Rectal smooth muscle tissue (tissue), 1 donor: ENCODE measurements around the gene ELP6.
"Not testable (repeated sequence)": the region's sequence is repeated elsewhere in the genome, so short reads cannot be mapped to it uniquely, and the experiment has no call there.

Experiments
- H3K27ac ChIP-seq: one replicate; pipeline ENCODE4 v1.7.0; 2013; ENCODE audit warnings: low read depth, low read length, inconsistent platforms
- H3K27me3 ChIP-seq: one replicate; pipeline ENCODE4 v1.7.0; 2013; ENCODE audit warnings: low read length; ENCODE audit not compliant: control insufficient read depth, insufficient read depth
- H3K36me3 ChIP-seq: one replicate; pipeline ENCODE4 v1.7.0; 2013; ENCODE audit warnings: low read length; ENCODE audit not compliant: control insufficient read depth, insufficient read depth
- H3K4me1 ChIP-seq: one replicate; pipeline ENCODE4 v1.7.0; 2013; ENCODE audit warnings: low read length; ENCODE audit not compliant: control insufficient read depth, insufficient read depth
- H3K4me3 ChIP-seq: one replicate; pipeline ENCODE4 v1.7.0; 2013; ENCODE audit warnings: low read length
- H3K9ac ChIP-seq: one replicate; pipeline ENCODE4 v1.7.0; 2013; ENCODE audit warnings: low read length

The ELP6 gene

GRCh38 chr3:47496892-47497291, 16.6 kb downstream of the ELP6 start:
- no peak overlapping the region for H3K9ac ChIP-seq
- peaks cover 19% of the 10 kb centered on the region for H3K36me3 ChIP-seq

DNA sequence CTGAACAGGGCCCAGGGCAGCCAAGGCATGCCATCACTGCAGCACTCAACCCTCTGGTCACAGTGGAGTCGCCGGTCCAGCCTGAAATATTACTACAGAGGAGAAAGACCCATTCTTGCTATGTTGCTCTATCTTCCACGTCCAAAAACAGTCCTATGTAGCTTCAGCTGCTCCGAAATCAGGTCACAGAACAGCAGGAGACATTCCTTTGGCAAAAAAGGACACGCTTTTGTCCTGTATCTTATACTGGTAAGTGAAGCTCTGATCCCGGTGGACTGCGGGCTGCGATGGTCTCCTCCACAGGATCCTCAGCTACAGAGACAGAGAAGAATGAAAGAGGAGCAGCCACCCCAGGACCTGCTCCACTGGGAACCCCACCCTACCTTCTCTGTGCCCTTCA, 17.6 kb downstream of the ELP6 start:
- Histone ChIP-seq H3K9ac (no peak overlapping the region), H3K36me3 (peaks cover 18% of the 10 kb centered on the region)

More at GRCh38 chr3:47496892-47497291, 16.6 kb downstream of the ELP6 start:
- Histone ChIP-seq H3K4me3 (no peak overlapping the region), H3K4me1 (no peaks in the 10 kb centered on the region), H3K27me3 (no peaks in the 10 kb centered on the region), H3K27ac (no peak overlapping the region)

GRCh38 chr3:47495111-47495510, 18.4 kb downstream of the ELP6 start:
- H3K9ac ChIP-seq = no peak overlapping the region
- no peak overlapping the region for H3K27ac ChIP-seq
- no peak overlapping the region for H3K4me3 ChIP-seq
- H3K27me3 ChIP-seq = no peaks in the 10 kb centered on the region
- H3K36me3 ChIP-seq = peaks cover 12% of the 10 kb centered on the region
- H3K4me1 ChIP-seq = no peaks in the 10 kb centered on the region

More for the DNA sequence above, 17.6 kb downstream of the ELP6 start:
- Histone ChIP-seq H3K27ac (no peak overlapping the region), H3K4me3 (no peak overlapping the region), H3K27me3 (no peaks in the 10 kb centered on the region), H3K4me1 (no peaks in the 10 kb centered on the region)

- no peak overlapping the region for H3K27ac ChIP-seq
- no peaks in the 10 kb centered on the region for H3K27me3 ChIP-seq
- H3K4me1 ChIP-seq = no peaks in the 10 kb centered on the region
- H3K4me3 ChIP-seq = no peak overlapping the region
- H3K36me3 ChIP-seq = peaks cover 4% of the 10 kb centered on the region
- H3K9ac ChIP-seq = no peak overlapping the region
These were observed 21.7 kb downstream of the ELP6 start for GRCh38 chr3:47491777-47492176.

DNA sequence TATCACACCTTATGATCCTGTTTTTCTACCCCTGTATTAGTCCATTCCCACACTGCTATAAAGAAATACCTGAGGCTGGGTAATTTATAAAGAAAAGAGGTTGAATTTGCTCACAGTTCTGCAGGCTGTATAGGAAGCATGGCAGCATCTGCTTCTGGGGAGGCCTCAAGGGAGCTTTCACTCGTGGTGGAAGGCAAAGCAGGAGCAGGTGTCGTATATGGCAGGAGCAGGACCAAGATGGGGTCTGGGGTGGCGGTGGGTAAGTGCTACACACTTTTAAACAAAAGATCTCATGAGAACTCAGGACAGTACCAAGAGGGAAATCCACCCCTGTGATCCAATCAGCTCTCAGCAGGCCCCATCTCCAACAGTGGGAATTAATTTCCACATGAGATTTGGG, 22.3 kb downstream of the ELP6 start:
- Histone ChIP-seq H3K27ac (no peak overlapping the region), H3K4me3 (no peak overlapping the region), H3K36me3 (peaks cover 3% of the 10 kb centered on the region), H3K9ac (no peak overlapping the region), H3K4me1 (no peaks in the 10 kb centered on the region), H3K27me3 (no peaks in the 10 kb centered on the region)

DNA sequence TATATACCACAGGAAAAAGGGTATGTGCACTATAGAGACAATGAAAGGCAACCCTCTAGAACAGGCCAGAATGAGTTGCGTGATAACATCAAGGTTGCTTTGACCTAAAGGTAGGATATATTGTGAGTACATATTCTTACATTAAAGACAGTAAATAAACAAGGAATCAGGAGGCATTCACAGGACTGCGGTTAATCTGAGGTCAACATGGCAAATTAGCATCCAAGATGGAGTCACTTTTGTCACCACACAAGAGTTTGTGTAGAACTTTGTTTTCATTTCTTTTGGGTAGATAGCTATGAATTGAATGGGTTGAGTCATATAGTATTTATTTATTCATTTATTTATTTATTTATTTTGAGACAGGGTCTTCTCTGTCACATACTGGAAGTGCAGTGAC, 26.2 kb downstream of the ELP6 start:
- H3K36me3 ChIP-seq = no peaks in the 10 kb centered on the region
- no peaks in the 10 kb centered on the region for H3K27me3 ChIP-seq
- H3K4me3 ChIP-seq = no peak overlapping the region
- no peaks in the 10 kb centered on the region for H3K4me1 ChIP-seq
- H3K9ac ChIP-seq = no peak overlapping the region
- no peak overlapping the region for H3K27ac ChIP-seq

- H3K27ac ChIP-seq = no peak overlapping the region
- H3K4me3 ChIP-seq = no peak overlapping the region
- H3K9ac ChIP-seq = no peak overlapping the region
- no peaks in the 10 kb centered on the region for H3K36me3 ChIP-seq
- no peaks in the 10 kb centered on the region for H3K4me1 ChIP-seq
- no peaks in the 10 kb centered on the region for H3K27me3 ChIP-seq
These were observed 27.7 kb downstream of the ELP6 start for GRCh38 chr3:47485812-47486211.

DNA sequence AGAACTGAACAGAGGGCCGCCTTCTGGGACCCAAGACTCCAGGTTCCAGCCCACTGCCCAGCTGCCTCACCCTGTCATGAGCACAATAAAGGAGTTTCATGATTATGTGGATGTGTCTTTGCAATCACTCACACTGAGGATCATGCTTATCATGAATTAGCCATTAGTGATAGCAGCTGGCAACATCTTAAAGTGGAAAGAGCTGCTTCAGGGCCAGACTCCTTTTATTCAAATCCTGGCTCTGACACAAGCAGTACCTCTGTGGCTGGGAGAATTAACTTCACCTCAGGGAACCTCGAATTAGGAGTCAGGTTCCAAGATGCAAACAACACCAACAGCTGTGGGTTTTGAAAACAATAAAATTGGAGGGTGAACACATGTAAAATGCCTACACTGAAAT, 31.1 kb downstream of the ELP6 start:
- Histone ChIP-seq H3K27ac (no peak overlapping the region), H3K36me3 (no peaks in the 10 kb centered on the region), H3K27me3 (no peaks in the 10 kb centered on the region), H3K9ac (no peak overlapping the region), H3K4me3 (no peak overlapping the region), H3K4me1 (no peaks in the 10 kb centered on the region)

DNA sequence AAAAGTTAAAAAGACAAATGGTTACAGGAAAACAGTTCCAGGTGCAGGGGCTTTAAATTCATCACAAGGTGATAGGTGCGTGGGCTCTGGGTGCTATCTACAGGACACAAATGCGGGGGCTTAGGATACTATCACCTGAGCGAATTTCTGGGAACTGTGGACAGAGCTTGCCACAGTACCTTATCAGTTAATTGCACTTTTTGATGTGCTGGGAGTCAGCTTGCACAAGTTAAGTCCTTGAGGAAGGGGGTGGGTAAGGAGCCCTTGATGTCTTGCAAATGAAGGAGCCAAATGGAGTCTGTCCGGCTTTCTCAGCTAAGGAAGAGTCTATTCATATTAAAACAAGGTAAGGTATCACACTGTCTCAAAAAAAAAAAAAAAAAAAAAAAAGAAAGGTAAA, 31.7 kb downstream of the ELP6 start:
- H3K27ac ChIP-seq, H3K27me3 ChIP-seq, H3K36me3 ChIP-seq, H3K9ac ChIP-seq, H3K4me1 ChIP-seq, H3K4me3 ChIP-seq: not testable (repeated sequence)

DNA sequence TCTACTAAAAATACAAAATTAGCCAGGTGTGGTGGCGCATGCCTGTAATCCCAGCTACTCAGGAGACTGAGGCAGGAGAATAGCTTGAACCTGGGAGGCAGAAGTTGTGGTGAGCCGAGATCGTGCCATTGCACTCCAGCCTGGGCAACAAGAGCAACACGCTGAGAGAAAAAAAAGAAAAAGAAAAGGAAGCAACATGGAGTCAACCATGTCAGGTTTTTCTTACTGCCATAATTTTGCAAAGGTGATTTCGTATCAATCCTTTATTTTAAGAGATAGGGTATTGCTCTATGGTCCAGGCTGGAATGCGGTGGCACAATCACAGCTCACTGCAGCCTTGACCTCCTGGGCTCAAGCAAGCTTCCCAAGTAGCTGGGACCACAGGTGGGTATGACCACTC, 33.2 kb downstream of the ELP6 start:
- H3K36me3 ChIP-seq, H3K27ac ChIP-seq, H3K4me1 ChIP-seq, H3K9ac ChIP-seq, H3K4me3 ChIP-seq, H3K27me3 ChIP-seq: not testable (repeated sequence)

DNA sequence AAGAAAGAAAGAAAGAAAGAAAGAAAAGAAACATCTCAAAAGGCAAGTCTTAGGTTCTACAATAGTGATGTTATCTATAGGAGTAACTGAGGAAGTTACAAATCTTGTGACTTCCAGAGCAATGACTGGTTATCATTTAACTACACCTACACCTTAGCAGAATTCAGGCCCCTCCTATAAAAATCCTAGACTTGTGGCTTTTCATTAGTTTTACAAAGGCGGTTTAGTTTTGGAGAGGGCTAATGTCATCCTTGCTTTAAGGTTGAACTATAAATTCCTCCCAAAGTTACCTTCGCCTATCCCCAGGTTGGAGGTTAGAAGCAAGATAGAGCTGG, 33.7 kb downstream of the ELP6 start:
- Histone ChIP-seq H3K27ac (no peak overlapping the region), H3K9ac (no peak overlapping the region)

DNA sequence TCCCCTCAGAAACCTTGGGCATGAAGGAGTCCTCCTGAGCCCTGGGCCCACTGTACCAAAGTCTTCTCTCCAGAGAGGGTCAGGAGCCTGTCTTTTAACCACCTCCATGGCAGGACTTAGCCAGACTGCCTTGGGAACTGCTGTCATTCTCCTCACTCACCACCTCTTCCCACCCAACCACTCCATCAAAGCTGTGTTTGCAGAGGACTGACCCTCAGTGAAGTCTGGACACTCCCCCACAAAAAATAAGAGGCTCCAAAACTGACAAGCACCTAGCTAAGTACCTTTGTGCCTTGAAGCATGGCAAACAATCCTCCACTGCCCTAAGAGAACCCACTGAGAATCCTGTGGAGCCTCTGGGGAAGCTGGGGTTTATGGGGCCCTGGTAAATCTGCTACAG, 35.5 kb downstream of the ELP6 start:
- H3K4me3 ChIP-seq = no peak overlapping the region
- no peaks in the 10 kb centered on the region for H3K27me3 ChIP-seq
- H3K9ac ChIP-seq = no peak overlapping the region
- no peak overlapping the region for H3K27ac ChIP-seq
- H3K4me1 ChIP-seq = peaks cover 10% of the 10 kb centered on the region
- H3K36me3 ChIP-seq = no peaks in the 10 kb centered on the region

More for the DNA sequence above, 33.7 kb downstream of the ELP6 start:
- Histone ChIP-seq H3K4me1 (peaks cover 7% of the 10 kb centered on the region), H3K36me3 (no peaks in the 10 kb centered on the region), H3K27me3 (no peaks in the 10 kb centered on the region), H3K4me3 (no peak overlapping the region)

DNA sequence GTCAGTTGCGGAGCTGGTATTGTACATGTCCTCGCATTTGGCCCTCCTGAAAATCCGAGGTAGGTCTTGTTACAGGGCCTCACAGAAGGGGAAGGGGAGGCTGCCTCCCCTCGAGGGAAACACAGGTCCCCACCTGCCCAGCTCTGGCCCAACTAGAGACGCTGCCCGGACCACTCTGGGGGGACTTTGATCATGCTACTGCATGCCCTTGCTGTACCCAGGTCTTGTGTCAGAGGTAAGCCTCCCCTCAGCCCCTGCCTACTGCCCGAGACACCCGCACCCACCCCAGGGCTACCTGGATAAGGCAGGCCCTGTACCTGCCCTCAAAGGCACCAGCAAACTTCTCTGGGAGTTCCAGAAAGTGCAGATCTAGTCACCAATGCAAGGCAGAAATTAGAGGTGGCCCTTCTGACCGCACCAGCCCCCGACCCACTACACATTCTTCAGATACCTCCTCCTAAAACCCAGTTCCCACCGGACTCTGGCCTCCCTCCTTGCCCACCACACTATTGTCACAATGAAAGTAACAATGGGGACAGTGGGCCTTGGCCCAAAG, 36.8 kb downstream of the ELP6 start:
- H3K4me3 ChIP-seq = peak overlapping the region; percentile 90
- no peaks in the 10 kb centered on the region for H3K36me3 ChIP-seq
- H3K27ac ChIP-seq = no peak overlapping the region
- no peaks in the 10 kb centered on the region for H3K27me3 ChIP-seq
- no peak overlapping the region for H3K9ac ChIP-seq
- peaks cover 10% of the 10 kb centered on the region for H3K4me1 ChIP-seq
